ENCODE results near the gene GBE1.
A peak's percentile ranks its signal among the peaks of the same experiment; 100 is the strongest.
"Not testable (repeated sequence)": the region's sequence is repeated elsewhere in the genome, so short reads cannot be mapped to it uniquely, and the experiment has no call there.

GBE1 gene
- 17.7 to 32.3 (median 18.7) reads per million in 3 experiments for total RNA-seq

DNA sequence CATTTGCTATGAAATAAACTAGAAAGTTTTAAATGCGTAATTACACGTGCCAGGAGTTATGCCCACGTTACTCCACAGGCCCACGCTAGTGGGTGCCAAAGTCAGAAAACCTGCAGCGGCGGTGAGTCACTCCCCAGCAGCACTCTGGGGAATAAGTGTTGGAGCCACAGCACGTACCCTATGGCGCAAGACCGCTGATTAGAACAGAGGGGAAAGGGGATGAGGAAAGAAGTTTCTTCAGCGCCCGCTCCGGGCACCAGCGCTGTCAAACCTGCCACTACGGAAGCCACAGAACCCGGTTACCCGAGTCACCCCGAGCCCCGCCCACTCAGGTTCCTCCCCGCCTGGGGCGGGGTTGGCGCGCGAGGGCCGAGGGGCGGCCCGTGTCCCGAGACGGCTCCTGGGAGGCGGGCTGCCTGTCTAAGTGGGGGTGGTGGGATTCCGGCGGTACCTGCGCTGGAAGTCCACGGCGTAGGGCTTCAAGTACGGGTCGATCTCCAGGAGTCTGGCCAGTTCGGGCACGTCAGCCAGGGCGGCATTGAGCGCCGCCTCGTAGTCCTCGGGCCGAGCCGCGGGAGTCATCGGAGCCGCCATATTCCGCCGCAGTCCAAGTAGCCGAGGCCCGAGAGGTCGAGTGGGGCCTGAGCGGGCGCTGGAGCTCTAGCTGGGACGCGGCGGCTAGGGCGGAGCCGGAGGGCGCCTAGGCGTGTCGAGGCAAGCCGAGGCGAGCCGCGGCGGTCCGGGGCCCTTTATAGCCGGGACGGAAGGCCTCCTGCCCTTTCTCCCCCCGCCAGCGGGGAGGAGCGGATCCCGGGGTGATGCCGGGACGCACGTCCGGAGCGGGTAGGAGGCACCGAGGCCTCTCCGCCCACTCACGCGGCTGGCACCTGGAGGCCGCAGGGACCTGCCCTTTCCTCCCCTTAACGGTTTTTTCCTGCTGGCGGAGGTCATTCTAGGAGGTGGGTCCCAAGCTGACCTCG lies at the start of gene GBE1:
GBE1 (minus strand) TSS at position 722 of the 980 bp plus-strand sequence; CDS start at position 594, 128 bp downstream.
- DNase-seq, result peak; percentile 90

DNA sequence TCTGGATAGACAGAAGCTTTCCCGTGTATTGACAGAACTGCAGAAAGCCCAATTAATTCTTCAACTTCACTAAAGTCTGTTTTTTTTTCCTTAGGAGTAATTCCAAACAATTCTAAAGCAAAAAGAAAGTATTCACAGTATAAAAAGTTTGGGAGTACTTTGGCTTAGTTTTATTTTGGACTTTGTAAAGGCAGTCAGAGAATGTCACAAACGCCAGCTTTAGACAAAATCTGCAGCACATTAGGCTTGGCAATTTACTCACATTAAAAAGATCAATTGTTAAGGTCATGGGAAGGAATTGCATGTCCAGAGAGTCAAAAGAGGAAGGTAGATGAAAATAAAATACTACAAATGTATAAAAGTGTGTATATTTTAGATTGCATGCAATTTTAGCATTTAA lies 47.5 kb upstream of the GBE1 start:
- no peak for DNase-seq

DNA sequence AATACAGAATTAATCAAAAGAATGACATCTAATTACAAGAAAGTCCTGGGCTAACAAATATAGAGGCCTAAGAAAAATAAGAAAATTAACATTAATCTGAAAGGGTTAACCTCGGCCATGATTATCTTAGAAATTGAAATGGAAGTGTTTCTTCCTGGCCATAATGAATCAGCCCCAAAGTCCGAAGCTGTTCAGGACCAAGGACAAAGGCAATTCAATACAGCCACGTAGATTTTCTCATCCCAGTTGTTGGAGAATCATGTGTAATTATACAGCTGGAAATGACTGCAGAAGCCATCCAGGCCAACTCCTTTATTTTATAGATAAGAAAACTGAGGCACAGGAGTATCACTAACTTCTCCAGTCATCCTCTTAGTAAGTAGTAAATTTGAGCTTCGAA lies 38.0 kb upstream of the GBE1 start:
- DNase-seq, result no peak

DNA sequence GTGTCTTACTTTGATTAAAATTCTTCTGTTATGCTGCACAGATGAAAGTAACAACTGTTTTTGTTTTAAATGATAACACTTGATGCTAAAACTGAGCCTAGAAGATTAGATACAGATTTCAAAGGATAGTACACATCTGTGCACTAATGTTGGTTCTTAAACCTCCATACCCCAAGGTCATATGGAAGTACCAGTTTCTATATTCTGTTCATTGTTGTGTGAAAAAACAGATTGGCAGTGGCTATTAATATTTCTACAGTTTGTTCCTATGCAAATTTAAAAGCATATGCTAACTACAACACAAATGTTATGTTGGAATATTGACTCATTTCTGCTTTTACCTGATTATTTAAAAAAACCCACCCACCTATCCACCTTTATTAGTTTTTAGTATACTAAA lies 32.0 kb upstream of the GBE1 start:
- no peak for DNase-seq

DNA sequence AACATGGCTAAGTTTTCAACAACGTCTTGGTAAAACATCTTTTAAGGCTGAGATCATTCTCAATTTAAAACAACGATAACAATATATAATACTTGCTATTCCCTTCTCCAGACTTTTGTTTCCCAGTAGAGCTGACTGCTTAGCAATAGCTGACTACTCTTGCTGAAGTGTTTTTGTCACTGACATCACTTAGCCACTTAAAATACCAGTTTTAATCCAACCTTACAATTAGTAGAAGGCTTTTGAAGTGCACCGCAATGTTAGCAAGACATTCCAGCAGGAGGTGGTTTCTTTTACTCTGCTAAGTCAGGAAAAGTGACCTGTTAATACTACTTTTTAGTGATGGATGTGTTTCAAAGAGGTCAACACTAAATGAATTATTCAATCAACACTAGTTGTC lies 28.7 kb upstream of the GBE1 start:
- DNase-seq, result no peak

DNA sequence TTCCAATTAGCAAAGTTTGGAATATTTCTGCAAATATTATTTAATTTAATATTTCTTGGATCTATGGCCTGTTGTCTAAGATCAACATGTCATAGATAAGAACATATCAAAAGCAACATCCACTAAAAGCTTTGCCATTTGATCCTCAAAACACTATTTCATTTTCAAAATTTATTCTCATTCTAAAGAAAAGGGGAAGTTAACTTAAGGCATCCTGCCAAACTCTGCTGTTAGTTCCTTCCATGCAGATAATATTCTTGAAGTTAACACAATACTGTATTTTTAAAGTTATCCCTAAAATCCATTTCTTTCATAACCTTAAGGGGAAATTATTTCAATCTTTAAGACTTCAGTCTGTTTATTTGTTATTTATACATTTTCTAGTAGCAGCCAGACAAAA lies 28.2 kb upstream of the GBE1 start:
- DNase-seq, result no peak

DNA sequence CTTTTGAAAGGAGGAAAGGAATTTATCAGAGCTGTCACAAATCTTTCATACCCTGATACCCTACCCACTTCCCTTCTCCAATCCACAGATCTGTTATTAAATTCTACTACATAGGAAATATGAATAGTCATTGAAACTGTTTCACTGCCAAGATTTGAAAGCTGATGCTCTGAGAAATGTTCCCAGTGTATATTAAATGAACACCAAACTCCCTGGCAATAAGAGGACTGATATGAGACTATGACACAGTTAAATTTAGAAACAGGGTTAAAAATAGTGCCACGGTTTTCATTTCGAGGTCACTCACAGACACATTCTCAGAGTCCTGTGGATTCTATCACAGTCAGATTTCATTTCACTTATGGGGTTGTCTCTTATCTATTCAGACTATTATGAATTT lies 27.2 kb upstream of the GBE1 start:
- no peak for DNase-seq

DNA sequence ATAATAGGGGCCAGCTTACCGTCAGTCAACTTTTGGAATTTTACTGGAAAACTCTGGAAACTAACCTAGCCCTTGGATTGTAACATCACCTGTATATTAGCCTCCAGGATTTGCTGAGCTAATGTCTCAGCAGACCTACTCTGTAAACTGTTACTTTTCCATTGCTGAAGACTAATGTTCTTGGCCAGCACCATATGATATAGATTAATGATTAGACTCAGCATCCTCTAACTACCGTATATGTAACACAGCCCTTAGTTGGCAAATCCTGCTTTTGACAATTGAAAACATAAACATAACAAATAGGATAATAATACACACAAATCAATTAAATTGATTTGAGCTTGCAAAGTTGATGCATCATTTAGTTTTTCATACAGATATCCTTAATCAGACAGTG lies 26.6 kb upstream of the GBE1 start:
- DNase-seq, result no peak

DNA sequence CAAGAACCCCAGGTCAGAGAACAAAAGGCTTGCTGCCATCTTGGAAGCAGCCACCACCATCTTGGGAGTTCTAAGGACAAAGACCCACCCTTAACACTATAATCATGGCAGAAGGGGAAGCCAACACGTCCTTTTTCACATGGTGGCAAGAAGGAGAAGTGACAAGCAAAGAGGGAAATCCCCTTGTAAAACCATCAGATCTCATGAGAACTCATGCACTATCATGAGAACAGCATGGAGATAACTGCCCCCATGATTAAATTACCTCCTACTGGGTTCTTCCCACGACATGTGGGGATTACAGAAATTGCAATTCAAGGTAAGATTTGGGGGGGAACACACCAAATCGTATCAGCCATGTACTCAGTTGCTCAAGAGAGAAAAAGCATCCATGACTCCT lies 21.1 kb upstream of the GBE1 start:
- no peak for DNase-seq

DNA sequence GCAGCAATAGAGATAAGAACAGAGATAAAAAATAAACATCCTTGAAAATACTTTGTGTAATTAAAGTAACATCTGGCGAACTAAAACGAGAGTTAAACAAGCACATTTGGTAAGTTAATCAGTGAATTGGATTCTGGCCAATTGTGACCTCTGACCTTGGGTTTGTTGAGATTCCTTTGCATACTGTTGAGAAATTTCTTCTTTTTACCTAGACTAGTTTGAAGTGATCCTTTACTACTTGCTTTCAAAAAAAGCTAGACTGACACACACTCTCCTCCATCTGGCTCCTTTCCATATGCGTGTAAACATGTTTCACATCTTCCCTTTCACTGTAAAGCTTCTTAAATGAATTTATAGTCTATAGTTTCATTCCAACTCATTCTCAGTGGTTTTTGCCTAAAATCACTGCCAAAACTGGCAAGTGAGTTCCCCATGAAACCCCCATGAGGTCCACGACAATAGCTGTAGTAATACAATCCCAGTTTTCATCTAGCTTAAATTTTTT lies 17.3 kb upstream of the GBE1 start:
- no peak for DNase-seq

DNA sequence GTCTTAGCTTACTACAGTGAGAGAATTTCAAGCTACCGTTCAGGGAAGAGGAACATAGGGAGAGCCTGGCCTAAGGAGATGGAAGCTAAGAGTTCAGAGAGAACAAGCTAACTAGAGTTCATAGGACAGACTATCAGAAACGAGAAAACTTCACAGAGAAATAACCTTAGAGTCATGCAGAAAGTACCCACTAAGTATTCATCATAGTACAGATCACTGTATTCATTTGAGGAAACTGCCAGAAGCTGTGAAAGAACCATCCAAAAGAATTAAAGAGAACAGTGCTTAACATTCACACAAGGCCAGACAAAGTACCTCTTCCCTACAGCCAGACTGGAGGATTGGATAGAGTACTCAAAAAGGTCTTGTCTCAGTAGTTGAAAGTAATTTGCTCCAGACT lies 15.2 kb upstream of the GBE1 start:
- DNase-seq, result no peak

DNA sequence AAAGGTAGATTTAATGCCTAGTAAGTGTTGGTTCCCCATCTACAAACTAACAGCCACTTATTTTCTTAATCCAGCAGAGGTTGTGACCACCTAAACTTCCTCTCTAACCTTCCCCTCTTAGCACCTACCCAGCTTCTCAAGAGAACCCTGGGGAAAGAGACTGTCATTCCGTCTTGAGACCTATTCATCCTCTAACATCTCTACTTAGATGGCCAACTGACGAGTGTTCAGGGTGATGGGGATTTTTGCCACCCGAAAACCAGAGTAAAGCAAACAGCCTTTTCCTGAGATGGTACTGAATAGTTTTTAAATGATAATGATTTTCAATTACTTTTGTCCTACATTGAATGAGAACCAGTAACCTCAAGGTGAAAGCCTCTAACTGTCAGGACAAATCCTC lies 9.3 kb upstream of the GBE1 start:
- DNase-seq, result no peak

DNA sequence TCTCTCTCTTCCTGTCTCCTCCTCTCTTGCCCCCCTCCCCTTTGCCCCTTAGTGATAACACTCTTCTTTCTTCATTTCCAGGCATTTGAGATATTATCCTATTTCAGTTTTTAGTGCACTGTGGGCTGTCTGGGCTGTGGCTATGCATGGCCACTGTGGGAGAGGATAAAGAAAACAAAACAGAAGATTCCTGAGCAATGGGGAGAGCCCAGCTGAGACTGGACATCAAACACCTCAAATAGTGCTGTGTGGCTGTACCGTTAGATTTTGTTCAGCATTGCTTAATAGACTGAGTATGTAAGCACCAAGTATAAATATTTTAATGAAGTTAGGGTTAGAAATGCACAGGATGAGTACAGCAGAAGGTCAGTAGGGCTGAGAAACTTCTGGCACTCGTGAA lies 7.9 kb upstream of the GBE1 start:
- DNase-seq, result no peak

DNA sequence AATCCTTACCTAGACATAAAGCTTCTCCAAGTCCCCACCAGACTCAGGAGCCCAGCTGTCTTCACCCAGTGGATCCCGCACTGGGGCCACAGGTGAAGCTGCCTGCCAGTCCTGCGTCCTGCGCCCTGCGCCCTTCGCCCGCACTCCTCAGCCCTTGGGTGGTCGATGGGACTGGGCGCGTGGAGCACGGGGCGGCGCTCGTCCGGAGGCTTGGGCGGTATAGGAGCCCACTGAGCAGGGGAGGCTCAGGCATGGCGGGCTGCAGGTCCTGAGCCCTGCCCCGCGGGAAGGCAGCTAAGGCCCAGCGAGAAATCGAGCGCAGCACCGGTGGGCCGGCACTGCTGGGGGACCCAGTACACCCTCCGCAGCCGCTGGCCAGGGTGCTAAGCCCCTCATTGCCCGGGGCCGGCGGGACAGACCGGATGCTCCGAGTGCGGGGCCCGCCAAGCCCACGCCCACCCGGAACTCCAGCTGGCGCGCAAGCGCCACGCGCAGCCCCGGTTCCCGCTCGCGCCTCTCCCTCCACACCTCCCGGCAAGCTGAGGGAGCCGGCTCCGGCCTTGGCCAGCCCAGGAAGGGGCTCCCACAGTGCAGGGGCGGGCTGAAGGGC lies 5.9 kb upstream of the GBE1 start:
- not testable (repeated sequence) for DNase-seq

DNA sequence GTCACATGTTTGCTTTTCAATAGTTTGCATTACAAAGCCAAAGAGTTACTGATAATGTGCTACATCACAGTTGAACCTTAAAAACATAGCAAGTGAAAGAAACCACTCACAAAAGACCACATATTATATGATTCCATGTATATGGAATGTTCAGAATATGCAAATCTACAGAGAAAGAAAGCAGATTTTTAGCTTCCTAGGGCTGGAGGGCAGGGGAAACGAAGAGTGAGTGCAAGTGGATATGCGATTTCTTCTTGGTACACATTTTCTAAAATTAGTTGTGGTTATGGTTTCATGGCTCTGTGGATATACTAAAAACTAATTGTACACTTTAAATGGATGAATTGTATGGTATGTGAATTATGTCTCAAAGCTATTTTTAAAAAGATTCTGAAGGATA lies 4.0 kb upstream of the GBE1 start:
- DNase-seq, result no peak

DNA sequence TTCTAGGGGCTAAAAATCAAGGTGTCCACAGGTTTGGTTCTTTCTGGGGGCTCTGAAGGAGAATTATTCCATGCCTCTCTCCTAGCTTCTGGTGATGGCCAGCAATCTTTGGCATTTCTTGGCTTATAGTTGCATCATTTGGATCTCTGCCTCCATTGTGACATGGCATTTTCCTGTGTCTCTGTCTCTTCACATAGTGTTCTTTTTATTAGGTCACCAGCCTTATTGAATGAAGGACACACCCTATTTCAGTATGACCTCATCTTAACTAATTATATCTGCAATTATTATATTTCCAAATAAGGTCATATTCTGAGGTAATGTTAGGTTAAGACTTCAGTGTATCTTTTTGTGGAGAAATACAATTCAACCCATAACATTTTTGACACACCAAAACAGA lies 3.2 kb upstream of the GBE1 start:
- DNase-seq, result no peak

DNA sequence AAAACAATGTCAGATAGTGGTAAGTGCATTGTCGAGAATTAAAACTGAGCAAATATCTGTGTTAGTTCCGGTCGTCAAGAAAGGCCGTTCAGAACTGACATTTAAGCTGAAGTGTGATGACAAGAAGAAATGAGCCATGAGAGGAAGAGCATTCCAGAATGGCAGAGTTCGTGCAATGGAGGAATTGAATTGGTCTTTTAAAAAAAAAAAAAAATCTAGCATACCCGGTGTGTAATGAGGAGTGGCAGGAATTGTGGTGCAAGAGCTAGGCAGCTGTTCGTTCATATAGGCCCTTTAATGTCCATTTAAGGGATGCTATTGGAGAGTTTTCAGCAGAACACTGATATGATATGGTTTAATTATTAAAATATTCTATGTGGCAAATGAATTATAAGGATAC lies 2.6 kb upstream of the GBE1 start:
- DNase-seq, result no peak

DNA sequence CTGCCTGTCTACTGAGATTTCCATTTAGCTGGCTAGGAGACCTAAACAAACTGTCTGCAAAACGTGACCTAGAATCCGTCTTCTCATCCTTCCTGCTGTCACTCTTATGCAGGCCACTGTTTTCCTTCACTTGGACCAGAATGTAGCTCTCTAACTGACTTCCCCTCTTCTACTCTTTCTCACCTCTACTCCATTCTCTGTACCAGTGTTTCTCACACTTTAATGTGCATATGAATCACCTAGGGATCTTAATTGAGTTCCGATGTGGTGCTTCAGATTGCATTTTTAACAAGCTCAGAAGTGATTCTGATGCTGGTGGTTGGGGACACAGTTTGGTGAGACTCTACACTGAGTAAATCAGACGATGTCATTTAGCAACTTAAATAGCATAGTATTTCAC lies 1.6 kb upstream of the GBE1 start:
- DNase-seq, result no peak

DNA sequence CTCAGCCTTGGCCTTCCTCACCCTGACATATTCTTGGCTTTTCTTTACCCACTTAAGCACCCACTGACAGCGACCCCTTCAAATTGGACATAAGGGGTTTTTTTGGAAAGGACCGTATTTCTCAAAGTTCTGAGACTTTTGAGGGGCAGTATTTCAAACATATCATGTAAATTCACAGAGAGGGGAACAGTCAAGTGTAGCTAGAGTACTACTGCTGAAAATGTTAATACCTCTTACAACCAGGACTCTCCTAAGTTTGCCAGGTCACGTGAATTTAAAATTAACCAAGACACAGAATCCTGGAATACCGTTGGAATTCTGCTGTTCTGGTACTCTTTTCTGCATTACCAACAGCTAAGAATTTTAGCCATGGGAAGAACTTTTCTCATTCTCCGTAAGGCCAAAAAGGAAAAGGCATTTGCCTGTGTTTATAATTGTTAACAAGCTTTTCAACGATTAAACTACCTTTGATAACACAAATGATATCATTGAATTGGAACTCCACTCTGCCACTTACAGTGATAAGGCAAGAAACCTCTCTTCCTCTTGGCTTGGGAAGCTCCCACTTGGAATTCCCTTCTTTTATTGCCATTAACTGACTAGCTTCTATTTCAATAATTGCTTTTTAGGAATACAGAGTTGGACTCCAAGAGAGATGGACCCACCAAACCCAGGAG lies 597 bp upstream of the GBE1 start:
- no peak for DNase-seq

DNA sequence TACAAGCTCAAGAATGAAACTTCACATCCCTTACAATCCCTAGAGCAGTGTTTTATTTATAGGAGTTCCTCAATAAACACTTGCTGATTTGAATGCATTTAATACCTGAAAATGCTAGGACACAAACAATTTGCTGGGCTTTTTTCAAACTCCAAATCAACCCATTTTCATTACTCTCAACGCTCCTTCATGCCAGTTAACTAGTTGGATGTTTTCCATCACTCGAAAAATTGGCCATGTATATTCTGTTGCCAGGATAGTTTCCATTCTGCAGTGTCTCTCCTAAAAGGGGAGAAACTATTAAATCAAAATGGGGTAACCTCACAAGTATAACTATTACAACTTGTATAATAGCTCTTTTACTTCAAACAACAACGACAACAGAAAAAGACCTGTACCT lies 1.2 kb downstream of the GBE1 start:
- no peak for DNase-seq

DNA sequence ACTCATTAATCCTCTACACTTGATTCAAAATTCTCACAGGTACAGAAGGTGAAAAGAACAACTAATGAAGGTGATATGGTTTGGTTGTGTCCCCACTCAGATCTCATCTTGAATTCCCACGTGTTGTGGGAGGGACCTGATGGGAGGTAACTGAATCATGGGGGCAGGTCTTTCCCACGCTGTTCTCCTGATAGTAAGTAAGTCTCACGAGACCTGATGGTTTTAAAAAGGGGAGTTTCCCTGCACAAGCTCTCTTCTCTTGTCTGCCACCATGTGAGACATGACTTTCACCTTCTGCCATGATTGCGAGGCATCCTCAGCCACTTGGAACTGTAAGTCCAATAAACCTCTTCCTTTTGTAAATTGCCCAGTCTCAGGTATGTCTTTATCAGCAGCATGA lies 2.7 kb downstream of the GBE1 start:
- DNase-seq, result not testable (repeated sequence)

DNA sequence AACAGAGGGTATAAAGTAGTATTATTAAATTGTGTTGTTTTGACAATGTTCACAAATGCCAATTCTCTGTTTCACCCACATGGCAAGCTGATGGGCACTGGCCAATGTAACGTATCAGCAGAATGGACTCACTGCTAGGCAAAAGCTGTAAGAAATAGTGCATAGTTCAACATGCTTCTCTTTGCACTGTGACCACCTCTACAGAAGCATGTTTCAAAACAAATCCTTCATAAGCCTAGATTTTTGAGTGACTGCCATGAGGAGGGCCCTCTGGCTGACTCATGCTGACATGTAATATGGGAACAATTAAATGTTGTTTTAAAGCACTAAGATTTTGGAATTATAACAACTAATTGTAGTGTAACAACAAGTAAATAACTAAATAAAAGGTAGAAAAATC lies 3.2 kb downstream of the GBE1 start:
- DNase-seq, result no peak

DNA sequence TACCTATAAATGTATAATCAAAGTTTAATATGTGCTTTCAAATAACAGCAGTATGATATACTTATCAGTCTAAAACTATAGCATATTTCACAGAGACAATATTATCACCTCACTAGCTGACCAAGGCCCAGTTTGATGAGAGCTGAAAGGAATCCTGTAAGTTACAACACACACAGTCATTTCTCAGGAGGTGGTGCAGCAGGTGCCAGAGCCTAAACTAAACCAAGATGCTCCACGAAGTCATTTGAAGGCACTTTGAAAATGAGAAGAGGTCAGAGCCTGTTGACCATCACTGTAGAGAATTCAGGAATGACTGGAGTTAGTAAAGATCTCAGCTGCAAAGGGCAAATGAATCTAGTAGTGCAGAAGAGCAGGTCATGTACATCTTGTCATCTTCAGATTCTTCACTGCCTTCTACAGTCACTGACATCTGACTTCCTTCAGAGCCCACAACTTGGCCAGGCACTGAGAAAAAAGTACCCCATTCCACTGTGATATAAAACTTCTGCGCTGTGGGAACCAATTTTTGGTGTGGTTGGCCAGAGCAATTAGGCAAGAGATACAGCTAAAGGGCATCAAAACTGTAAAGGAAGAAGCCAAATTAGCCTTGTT lies 7.9 kb downstream of the GBE1 start:
- DNase-seq, result no peak

Measured in central memory CD4-positive, alpha-beta T cell (primary cell).